D721Med (cell line): Measurements from ENCODE around the gene SALL1.

Experiments used
- DNase-seq: peaks from one replicate; pipeline ENCODE4 v3.0.0; 2011; ENCODE audit warnings: low spot score; ENCODE audit not compliant: insufficient read length
- FAIRE-seq: peaks from 2 replicates; lab custom pipeline; 2011; peaks lifted over from hg19 to GRCh38; lab: Jason Lieb, UNC
- TF ChIP-seq, protein P1 (sequence below): IDR thresholded peaks from 2 replicates; pipeline ENCODE4 v1.5.1; 2012; ENCODE audit warnings: mild to moderate bottlenecking, control low read depth; ENCODE audit not compliant: insufficient read depth; ENCODE audit errors: missing control alignments

The SALL1 gene

DNA sequence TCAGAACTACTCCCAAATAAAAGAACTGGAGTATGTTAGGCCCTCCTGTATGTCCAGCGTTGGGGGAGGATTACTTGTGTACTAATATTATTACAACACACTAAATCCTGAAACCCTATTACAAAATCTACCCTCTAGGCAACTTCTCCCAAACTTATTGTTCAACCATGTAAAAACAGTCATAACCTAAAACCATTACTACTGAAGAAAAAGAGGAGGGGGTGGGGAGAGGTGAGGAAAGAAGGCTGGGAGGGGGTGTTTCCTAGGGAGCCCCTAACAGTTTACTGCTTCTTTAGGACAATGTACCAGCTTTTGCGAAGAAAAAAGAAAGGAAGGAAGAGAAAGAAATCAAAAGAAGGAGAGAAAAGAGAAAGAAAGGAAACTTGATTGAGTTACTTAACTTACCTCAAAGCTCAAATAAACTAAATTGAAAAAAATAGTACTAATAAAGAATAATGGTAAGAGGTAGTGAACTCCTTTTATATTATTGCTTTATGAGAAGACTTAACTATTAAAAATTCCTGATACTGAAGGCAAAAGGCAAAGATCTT lies 2.3 kb downstream of the SALL1 start:
- TF ChIP-seq, protein P1, sequence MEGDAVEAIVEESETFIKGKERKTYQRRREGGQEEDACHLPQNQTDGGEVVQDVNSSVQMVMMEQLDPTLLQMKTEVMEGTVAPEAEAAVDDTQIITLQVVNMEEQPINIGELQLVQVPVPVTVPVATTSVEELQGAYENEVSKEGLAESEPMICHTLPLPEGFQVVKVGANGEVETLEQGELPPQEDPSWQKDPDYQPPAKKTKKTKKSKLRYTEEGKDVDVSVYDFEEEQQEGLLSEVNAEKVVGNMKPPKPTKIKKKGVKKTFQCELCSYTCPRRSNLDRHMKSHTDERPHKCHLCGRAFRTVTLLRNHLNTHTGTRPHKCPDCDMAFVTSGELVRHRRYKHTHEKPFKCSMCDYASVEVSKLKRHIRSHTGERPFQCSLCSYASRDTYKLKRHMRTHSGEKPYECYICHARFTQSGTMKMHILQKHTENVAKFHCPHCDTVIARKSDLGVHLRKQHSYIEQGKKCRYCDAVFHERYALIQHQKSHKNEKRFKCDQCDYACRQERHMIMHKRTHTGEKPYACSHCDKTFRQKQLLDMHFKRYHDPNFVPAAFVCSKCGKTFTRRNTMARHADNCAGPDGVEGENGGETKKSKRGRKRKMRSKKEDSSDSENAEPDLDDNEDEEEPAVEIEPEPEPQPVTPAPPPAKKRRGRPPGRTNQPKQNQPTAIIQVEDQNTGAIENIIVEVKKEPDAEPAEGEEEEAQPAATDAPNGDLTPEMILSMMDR: no peak
- DNase-seq: no peak
- no peak for FAIRE-seq

DNA sequence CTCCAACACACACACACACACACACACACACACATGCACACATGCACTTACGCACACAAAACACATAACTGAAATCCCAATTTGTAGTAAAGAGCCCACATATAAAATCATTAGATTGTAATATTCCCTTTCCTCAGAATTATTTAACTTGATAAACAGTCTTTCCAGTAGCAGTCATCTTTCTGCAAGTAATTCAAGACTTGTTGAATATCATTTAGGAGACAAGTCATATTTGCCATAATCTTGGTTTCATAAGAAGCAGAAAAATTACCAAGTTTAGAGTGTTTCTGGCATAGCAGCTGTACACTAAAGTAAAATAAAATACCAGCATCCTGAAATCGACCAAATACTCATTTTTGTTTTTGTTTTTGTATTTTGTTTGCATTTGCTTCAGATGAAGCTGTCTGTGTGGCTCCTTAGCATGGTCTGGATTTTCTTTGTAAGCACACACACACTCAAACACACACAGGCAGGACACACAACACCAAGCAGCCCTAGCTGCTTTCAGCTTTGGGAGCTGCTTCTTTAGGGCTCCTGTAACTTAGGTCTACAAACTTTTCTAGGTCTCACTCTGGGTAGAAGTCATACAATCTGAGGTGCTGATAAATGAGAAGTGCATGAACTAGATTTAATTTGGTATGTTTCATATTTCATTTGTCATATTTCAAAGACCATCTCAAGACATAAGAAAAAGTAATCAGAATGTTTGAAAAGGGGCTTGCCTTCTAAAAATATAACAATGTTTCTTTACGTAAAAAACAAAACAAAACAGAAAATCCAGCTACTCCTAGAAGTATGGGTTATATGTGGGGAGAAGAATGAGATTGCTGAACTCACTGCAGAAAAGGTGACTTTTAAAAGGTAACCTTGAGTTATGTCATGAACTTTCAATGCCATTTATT lies 3.0 kb downstream of the SALL1 start:
- DNase-seq: no peak
- TF ChIP-seq, protein P1: no peak
- FAIRE-seq: no peak

DNA sequence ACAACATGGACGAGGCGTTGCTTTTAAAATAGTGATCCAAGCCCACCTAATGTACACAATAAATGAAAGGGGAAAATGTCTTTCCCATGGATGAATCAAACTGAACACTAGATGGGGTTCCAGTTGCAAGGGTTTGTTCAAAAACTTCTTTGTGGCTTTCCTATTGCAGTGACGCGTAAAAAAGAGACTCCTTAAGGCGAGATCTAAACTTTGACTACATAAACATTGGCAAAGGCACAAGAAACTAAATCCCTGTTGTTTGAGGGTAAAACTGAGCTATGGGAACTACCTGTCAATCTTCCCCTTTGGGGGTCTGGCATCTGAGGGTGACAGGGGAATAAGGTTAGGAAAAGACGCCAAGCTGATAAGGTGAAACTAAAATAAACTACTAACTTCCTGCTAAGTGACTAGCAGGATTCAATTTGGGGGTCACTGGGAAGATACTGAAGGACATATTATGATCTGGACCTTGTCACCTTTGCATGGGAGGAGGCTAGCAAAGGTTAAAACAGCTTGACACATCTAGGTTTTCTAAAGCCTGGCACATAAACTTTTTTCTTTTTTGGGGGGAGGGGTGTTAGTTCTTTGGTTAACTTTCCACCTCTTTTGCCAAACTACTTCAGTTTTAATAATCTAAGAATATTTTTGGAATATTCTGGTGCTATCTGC lies 4.7 kb downstream of the SALL1 start:
- DNase-seq (no peak), FAIRE-seq (no peak)
- TF ChIP-seq, protein P1: no peak

DNA sequence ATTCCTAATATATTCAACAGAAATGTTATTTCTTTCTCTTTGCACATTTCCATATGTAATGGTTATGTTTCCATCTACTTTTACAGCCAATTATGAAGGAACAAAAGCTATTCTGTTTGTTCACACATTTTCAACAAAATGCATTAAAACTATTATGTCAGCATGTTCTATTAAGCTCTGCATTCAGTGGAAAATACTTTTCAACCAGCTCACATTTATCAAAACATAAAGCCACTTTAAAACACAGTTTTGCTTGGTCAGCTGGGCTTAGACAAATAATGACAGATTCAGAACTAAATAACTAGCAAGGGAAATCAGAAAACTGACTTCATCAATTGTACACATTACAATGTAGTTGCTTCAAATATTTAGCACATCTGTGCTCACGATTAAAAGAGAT lies 6.9 kb downstream of the SALL1 start:
- TF ChIP-seq, protein P1: no peak
- no peak for DNase-seq
- no peak for FAIRE-seq

DNA sequence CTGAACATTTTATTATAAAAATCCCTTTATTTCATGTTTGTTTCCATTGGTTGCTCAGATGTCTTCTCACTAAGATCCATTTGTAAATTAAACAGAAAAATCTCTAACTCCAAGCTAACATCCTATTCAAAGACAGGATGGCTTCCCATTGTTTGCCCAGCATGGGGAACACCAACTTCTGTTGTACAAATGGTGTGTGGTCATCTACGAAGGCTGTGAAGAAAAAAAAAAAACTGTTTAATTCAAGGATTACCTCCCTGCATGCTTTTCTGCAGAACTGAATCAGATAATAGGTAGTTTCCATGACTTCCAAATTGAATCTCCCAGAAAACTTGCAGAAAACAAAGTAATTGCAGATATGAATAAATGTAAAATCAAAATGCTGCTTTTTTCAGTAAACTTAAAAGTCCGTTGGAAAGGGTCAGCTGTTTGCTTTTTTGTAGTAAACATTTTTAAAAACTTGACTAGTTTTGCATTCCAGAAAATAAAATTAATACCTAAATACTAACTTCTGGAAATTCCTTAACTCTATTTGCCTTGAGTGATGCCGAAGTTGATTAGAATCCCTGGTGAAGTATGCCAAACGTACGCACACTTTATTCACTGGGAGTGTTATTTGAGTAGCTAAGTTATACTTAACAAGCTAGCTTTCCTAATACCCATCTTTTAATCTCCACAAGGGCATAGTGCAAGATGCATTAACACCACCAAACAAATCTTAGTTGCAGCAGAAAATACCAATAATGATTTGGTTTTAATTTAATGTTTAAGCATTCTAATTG lies 7.7 kb downstream of the SALL1 start:
- DNase-seq (no peak), FAIRE-seq (no peak)
- TF ChIP-seq, protein P1: no peak

DNA sequence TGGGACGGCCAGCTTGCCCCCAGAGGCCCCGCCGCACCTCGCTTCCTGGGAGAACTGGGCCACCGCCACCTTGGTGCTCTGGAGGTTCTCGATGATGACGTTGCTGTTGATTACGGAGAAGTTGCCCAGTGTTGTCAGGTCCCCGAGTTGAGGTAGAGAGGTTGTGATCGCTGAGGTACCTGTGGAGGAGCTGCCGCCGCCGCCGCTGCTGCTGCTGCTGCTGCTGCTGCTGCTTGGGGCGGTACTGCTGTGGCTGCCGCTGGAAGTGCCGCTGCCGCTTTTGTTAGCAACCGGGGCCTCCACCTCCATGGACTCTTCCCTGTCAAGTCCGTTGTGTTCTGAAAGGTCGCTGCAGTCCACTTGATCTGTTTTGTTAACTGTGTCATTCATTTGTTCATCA lies 9.5 kb downstream of the SALL1 start:
- FAIRE-seq (no peak), DNase-seq (no peak)
- TF ChIP-seq, protein P1: no peak
